GM19043 (cell line): ENCODE results near the gene NELFCD.
"Not testable (repeated sequence)": the region's sequence is repeated elsewhere in the genome, so short reads cannot be mapped to it uniquely, and the experiment has no call there.

Source experiments
- ATAC-seq: cut with Tn5 transposase; IDR thresholded peaks from one replicate; pipeline ENCODE4 v1.9.1; 2021; ENCODE audit warnings: low read depth; ENCODE audit not compliant: unreplicated experiment

NELFCD gene, protein sequence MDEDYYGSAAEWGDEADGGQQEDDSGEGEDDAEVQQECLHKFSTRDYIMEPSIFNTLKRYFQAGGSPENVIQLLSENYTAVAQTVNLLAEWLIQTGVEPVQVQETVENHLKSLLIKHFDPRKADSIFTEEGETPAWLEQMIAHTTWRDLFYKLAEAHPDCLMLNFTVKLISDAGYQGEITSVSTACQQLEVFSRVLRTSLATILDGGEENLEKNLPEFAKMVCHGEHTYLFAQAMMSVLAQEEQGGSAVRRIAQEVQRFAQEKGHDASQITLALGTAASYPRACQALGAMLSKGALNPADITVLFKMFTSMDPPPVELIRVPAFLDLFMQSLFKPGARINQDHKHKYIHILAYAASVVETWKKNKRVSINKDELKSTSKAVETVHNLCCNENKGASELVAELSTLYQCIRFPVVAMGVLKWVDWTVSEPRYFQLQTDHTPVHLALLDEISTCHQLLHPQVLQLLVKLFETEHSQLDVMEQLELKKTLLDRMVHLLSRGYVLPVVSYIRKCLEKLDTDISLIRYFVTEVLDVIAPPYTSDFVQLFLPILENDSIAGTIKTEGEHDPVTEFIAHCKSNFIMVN

DNA sequence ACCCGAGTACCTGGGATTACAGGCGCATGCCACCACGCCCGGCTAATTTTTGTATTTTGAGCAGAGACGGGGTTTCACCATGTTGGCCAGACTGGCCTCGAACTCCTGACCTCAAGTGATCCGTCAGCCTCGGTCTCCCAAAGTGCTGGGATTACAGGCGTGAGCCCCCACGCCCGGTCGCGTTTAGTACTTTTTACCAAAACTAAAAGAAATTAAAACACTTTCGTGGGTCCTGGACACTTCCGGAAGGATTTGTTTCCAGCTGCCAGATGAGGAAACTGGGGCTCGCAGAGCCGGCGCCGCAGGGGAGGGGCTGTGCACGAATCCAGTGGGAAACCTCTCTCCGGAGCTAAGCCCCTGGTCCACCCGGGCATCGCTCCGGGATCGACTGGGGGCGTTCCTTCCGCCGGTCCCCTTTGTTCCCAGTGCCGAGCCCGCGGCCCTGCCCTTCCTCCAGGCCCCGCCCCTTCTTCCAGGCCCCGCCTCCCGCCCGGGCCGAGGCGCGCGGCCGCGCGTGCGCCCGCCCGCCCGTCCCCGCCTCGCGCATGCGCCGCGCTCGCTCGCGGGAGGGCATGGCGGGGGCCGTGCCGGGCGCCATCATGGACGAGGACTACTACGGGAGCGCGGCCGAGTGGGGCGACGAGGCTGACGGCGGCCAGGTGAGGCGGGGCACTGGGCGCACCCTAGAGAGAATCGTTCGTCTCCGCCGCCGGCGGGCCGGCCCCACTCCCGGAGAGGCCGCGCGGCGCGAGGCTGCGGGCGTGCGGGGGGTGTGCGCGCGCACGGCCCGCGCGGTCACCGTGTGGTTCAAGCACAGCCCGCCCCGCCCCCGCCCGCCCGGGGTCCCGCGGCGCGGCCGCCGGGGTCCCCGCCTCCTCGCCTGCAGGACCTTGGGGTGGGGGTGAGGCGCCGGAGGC lies at the start of gene NELFCD:
NELFCD (plus strand) TSS at position 546 of the 917 bp plus-strand sequence; CDS start at position 600, 54 bp downstream.
- peak; percentile 56 for ATAC-seq

DNA sequence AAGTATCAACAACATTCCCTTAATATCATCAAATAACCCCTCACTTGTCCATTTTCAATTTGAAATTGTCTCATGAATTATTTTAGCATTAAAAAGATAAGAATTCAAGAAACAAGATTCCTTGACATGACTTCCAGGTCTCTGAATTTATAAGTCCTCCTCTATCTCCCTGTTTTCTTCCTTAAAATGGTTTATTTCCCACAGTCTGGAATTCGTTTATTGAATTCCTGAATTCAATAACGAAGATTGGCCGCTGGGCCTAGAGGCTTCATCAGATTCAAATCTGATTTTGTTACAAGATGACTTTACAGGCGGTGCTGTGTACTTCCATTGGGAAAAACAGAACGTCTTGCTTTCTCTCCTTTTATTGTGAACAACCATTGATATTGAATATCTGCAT lies 48.9 kb upstream of the NELFCD start:
- ATAC-seq = no peak

DNA sequence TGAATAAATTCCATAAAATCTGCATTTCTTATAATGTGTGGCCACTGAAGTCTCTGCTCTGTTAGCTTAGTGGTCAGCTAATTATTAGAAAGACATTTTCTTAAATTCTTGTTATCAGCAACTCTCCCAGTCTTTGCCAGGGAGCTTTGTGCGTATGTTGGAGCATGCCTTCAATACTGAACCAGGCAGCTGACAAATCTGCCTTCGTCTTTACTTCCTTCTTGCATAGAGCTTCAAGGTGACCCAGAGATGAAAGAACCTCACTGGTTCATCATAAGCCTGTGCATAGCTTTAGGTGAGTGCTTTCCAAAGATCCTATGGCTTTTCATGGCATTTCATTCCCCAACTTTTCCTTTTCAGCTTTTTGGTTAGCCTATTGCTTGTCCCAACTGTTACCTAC lies 43.0 kb upstream of the NELFCD start:
- ATAC-seq = no peak

DNA sequence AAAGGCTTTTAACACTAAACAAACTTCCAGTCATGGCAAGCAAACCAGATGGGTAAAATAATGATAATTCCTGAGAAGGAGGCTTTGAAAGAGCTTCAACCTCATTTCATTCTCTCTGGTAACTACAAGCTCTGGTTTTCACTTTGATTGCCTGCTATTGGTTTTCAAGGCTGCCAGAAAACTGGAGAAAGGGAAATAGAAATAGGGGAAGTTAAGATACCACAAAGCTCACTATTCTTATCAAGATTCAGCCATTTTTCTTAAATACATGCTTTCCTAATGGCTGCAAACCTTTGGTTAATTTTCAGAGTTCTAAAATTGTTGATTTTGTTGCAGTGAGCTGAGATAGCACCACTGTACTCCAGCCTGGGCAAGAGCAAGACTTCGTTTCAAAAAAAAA lies 42.5 kb upstream of the NELFCD start:
- no peak for ATAC-seq

DNA sequence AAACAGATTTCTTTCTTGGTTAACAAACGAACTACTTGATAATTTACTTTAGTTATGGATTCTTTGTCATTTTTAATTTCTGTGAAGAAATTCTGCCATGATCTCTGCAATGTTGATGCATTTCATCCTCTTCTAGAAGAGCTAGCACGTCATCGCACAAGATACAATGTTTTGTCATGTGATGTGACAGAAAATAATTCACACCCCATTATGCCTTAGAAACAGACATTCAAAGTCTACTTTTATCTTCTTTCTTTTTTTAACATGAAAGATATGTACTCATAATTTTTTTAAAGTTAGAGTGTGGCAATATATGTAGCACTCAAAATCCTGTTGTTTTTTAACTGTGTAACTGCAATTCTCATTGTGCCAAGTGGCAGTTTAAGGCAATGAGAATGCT lies 39.6 kb upstream of the NELFCD start:
- ATAC-seq = no peak

DNA sequence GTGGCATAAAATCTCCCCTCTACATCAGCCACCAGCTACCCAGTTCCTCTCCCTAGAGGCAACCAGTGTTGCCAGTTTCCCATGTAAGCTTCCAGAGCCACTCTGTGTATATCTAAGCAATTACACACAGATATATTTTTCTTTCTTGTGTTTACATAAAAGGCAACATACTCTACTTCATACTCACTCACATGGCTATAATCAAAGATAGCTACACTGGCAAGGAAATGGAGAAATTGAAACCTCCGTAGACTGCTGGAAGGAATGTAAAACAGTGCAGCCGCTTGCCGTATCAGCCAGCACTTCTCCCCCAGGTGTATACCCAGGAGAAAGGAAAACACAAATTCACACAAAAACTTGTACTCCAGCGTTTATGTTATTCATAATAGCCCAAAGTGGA lies 38.5 kb upstream of the NELFCD start:
- no peak for ATAC-seq

DNA sequence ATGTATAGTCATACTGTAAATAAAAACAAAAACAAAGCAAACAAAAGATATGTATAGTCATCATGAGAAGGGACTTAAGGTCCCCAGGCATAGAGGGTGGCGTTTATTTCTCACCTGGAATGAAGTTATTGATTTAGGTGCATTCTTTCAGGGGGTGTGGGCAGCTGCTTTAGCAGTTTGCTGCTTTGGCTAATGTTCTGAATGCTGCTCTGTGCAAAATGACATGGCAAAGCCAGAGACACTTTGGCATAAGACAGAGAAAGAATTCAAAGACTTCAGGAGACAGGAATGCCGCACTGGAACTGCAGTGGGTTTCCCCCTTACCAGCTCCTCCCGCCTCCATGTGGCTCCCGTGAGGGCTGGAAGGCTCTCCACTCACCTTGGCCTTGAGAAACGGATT lies 36.4 kb upstream of the NELFCD start:
- no peak for ATAC-seq

DNA sequence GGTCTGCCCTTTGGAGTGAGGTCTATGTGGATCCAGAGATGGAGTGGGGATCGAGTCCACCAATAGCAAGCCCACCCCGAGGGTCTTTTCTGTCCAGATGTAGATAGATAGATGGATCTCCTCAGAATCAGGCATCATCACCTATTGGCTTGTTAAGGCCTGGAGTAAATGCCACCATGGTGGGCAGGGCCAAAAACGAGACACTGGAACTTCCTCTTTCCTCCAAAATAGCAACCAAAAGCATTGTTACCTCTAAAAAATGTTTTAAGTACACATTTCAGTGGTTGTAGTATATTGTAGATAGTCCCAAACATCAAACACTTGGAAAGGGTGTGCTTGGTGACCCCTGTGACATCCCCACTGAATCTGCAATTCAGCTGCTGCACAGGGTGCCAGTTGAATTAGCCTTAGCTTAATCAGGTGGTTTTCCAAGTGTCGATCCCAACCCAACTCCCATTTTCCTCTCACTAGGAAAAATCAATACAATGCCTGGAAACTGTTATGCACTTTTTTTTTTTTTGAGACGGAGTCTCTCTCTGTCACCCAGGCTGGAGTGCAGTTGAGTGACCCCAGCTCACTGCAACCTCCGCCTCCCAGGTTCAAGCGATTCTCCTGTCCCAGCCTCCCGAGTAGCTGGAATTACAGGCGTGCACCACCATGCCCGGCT lies 35.0 kb upstream of the NELFCD start:
- ATAC-seq = no peak

DNA sequence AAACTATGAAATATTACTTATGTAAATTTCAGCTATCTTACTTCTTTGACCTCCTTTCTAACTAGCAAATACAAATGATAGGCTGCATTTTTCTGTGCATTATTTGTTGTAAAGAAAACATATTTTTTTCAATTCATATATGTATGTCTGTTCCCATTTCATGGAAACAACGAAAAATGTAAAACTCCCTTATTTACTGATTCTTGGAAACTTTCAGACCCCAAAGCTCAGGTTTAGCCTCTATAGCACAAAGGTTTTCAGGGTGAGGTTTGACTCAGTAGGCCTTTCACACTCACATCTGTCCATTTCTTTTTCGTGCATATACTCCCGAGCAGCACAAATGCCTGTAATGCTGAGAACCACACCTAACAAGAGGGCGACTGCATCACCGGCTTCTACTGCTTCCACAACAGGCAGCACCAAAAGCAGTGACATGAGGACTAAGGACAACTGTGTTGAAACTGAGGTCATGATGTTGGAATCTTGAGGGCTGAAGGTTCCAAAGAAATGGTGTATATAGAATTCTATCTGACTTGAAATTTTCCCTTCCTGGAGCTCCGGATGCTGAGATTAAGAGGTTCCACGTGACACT lies 33.2 kb upstream of the NELFCD start:
- ATAC-seq = not testable (repeated sequence)

DNA sequence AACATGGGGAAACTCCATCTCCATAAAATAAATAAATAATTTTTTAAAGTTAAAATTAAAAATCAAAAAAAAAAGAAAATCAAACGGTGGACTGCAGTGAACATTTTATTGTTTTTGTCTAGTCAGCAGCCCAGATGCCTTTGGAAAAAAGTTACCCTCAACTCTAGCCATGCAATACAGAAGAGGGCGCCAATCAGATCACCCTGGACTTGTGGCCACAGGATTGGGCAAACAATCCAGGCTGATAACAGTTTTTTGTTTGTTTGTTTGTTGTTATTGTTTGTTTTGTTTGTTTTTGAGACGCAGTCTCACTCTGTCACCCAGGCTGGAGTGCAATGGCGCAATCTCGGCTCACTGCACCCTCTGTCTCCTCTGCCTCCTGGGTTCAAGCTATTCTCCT lies 30.5 kb upstream of the NELFCD start:
- ATAC-seq = no peak

DNA sequence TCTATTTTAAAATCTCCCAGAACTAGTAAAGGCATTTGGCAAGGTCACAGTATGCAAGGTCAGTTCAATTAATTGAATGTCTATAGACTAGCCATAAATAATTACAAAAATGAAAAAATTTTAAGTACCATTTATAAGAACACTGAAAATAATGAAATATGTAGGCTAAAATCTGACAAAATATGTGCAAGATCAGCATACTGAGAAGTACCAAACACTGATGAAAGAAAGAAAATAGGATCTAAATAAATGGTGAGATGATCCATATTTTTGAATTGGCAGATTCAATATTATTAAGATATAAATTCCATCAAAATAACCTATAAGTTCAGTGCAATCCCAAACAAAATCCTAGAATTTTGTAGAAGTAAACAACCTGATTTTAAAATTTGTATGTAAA lies 28.0 kb upstream of the NELFCD start:
- ATAC-seq = no peak

DNA sequence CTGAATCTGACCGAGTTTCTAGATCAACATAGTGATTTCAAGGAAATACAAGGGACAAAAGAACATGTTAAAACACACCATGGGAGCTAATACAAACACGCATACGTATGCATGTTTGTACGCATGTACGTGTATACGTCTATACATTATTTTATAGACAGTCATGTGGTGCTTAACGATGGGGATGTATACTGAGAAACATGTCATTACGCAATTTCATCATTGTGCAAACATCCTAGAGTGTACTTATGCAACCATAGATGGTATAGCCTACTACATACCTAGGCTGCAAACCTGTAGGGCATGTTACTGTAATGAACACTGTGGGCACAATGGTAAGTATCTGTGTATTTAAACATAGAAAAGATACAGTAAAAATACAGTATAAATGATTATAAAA lies 25.0 kb upstream of the NELFCD start:
- ATAC-seq = no peak

DNA sequence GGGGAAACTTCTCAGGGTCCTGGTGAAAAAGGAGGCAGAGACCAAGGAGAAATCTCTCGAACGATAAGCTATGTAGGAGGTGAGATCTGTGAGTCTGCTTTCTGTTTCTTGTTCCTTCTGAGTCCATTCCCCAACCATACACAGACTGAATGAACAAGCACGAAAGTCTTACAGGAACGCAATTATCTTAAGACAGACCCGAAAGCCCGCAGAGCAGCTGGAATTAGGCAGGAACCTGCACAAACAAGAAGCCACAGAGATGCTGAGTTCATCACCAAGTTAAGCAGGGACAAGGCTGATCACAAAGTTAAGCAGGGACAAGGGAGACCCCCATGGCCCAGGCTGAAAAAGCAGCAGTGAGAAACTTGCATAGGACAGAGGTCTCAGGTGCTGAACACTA lies 21.4 kb upstream of the NELFCD start:
- no peak for ATAC-seq

DNA sequence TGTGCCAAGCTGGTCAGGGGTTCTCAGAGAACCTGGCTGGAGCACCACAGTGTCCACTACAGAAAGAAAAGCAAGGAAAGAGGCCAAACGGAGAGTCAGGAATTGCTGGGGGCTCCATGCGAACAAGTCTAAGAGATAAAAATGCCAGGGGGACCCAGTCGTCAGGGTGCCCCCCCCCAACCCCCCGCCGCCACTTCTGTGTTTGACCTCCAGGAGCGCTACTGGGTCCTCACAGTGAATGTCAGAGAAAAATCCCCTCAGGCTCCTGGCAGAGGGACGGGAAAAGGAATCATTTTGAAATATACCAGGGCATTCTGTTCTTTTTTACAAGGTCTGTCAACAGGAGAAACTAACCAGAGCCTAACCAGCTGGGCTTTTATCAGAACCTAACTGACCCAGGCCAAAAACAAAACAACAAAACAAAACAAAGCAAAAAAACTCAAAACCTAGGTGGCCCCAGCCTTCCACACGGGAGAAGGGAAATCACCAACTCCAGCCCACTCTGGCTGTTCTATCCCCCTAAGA lies 17.9 kb upstream of the NELFCD start:
- ATAC-seq = no peak

DNA sequence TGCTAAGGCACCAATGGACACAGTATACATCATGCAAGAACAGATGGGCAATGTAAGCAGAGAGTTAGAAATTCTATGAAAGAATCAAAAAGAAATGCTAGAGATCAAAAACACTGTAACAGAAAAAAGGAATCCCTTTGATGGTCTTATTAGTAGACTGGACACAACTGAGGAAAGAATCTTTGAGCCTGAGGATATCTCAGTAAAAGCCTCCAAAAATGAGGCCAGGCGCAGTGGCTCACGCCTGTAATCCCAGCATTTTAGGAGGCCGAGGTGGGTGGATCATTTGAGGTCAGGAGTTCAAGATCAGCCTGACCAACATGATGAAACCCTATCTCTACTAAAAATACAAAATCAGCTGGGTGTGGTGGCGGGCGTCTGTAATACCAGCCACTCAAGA lies 17.1 kb upstream of the NELFCD start:
- not testable (repeated sequence) for ATAC-seq

DNA sequence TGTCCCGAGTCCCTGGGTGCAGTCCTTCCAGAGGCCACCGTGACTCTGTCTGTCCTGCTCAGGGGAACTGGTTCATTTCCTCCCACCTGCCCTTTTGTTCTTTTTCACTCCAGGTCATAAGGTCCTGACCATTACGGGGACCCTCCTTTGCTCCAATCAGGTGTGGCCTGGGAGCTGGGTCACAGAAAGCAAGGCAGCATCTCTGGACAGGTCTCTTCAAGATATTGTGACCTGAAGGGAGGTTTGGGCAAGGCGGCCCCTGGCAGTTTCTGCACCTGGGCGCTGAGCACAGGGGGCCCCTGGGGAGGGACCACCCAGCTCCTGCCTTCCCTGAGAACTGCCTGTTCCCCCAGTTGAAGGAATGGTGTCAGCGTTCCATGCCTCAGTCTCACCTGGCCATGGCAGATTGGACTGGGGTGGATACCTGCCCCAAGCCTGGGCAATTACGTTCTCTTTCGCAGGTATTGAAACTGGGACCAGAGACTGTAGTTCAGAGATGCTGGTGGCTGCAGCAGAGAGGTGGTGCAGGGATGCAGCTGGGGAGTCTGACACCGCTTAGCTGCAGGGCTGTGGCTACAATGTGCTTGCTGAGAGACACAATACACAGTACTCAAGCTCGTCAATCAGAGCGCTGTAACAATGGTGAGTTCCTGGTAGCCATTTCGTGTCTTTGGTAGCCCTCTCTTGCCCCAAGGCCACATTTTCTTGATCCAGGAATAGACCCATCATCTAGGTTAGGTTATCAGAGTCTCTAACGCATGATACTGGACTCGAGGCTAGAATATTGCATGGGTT lies 15.6 kb upstream of the NELFCD start:
- no peak for ATAC-seq

DNA sequence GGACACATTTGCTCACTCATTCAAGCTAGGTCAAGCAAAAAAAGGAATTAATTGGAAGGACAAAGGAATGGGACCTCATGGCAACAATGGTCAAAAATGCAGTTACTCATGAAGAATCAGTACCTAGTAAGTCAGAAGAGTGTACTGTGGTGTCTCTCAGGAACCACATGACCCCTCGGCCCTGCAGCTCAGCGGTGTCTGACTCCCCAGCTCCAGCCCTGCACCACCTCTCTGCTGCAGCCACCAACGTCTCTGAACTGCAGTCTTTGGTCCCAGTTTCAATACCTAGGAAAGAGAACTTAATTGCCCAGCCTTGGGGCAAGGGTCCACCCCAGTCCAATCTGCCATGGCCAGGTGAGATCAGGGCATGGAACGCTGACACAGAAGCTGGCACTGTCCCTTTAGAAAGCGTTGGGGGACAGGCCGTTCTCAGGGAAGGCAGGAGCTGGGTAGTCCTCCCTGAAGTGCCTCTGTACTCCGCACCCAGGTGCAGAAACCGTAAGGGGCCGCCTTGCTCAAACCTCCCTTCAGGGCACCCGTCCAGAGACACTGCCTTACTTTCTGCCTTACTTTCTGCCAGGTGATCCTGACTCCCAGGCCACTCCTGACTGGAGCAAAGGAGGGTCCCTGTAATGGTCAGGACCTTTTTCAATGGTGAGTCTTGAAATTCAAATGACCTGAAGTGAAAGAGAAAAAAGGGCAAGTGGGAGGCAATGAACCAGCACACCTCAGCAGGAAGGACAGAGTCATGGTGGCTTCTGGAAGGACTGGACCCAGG lies 13.2 kb upstream of the NELFCD start:
- ATAC-seq = no peak

DNA sequence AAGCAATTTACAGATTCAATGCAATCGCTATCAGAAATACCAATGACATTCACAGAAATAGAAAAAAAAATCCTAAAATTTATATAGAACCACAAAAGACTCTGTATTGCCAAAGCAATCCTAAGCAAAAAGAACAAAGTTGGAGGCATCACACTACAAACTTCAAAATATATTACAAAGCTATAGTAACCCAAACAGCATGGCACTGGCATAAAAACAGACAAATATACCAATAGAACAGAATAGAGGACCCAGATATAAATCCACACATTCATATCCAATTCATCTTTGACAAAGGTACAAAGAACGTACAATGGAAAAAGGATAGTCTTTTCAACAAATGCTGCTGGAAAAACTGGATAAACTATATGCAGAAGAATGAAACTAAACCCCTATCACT lies 11.6 kb upstream of the NELFCD start:
- no peak for ATAC-seq

DNA sequence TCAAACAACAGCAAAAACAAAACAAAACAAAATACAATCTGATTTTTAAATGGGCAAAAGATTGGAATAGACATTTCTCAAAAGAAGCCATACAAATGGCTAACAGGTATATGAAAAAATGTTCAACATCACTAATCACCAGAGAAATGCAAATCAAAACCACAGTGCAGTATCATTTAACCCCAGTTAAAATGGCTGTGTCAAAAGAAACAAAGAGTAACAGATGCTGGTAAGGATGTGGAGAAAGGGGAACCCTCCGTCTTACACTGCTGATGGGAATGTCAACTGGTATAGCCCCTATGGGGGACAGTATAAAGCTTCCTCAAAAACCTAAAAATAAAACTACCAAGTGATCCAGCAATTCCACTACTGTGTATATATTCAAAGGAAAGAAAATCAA lies 10.9 kb upstream of the NELFCD start:
- no peak for ATAC-seq
